Measurements from ENCODE around the gene BTNL2.

BTNL2 gene

DNA sequence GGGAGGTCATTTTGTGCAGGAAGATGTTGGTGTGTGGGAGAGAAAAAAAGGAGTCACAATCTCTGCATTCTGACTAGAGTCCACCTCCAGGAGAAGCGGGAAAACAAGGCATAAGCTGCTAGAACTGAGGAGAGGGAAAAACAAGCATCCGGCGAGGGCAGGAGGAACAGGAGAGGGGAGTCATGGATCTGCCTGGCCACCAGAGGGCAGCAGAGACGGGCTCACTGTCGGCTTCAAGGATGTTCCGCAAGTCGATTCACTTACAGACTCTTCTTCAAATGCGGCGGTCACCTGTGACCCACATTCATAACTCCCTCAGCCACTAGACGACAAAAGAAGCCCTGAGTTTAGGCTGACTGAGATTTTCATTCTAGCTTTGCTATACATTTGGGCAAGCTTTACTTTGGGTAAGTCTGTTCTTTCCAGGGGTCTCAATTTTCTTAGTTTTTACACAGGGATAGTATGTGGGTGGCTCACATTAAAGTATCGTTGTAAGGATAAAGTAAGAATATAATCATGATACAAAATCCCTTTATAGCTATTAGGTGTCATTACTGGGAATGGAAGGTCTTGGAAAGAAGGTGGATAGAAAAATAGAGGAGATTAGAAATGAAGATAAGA is 6.6 kb upstream of the BTNL2 start:
- DNase-seq, result peak; percentile 52

GRCh38 chr6:32411566-32412327 is 4.8 kb upstream of the BTNL2 start:
- DNase-seq, result no peak

- DNase-seq, result no peak
Measured at GRCh38 chr6:32410906-32411305, 3.9 kb upstream of the BTNL2 start.

GRCh38 chr6:32406197-32406596 is 784 bp downstream of the BTNL2 start:
- DNase-seq, result no peak

- DNase-seq, result no peak
Measured at GRCh38 chr6:32405656-32406055, 1.3 kb downstream of the BTNL2 start.

DNA sequence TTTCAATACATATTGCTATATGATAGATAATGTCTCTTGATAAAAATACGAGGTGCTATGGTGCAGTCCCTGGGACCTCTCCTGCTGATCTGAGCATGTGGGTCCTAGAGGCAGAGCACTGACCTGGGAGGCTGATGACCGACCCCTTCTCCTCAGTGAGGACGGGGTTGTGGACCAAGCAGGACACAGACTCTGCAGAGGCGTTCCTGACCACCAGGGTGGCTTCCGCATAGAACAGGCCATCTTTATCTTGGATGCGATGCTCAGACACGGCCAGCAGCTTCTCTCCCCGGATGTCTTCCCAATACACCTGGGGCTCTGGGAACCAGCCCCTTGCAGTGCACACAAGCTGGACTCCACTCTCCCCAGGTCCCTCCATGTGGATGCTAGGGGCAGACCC is 4.2 kb downstream of the BTNL2 start:
- no peak for DNase-seq

- DNase-seq, result no peak
Measured at GRCh38 chr6:32401284-32401963, 5.6 kb downstream of the BTNL2 start.

DNA sequence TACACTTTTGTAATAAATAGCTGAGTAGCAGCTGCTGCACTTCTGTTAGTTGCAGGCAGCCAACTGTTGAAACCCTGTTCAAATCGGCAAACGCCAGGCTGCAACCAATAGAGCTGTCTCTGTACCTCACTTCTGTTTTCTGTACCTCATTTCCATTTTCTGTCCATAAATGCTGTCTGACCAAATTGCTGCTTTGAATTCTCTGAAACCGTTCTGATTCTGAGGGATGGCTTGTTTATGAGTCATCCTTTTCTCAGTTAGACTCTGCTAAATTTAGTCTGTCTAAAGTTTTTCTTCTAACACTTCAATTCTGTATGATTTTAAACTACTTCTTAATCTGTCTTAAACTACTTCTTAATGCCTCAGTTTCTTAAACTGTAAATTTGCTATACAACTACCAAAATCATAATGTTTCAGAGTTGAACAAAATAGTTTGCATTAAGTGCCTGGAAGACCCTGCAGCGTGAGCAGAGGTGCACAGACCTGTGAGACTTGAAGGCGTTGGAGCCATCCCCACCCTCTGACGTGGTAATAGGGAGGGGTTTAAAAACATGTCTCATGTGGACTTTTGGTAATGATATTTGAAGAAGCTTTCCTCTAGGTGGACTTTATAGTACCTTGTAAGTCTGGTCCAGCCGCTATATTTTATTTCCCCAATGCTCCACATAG is 9.6 kb downstream of the BTNL2 start:
- no peak for DNase-seq

GRCh38 chr6:32396028-32396427 is 11.0 kb downstream of the BTNL2 start:
- DNase-seq, result no peak

GRCh38 chr6:32393665-32394420 is 13.1 kb downstream of the BTNL2 start:
- no peak for DNase-seq

DNA sequence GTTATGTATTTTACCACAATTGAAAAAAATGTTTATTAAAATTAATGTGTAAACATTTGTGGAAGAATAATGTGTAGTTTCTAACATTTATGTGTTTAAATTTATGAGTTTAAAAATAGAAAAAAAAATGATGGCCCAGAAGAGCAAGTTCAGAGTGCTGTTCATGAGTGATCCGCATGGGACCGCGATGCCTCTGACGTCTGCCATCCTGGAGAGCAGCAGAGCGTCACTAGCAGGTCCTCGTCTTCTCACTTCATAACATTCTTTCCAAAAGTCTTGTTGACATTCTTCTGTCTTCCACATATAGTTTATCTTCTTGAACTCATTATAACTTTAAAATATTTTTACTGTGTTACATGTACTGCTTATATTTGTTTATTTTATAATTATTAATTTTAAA is 15.5 kb downstream of the BTNL2 start:
- no peak for DNase-seq

GRCh38 chr6:32387589-32388340 is 19.2 kb downstream of the BTNL2 start:
- DNase-seq, result no peak

GRCh38 chr6:32386040-32386439 is 20.9 kb downstream of the BTNL2 start:
- no peak for DNase-seq

DNA sequence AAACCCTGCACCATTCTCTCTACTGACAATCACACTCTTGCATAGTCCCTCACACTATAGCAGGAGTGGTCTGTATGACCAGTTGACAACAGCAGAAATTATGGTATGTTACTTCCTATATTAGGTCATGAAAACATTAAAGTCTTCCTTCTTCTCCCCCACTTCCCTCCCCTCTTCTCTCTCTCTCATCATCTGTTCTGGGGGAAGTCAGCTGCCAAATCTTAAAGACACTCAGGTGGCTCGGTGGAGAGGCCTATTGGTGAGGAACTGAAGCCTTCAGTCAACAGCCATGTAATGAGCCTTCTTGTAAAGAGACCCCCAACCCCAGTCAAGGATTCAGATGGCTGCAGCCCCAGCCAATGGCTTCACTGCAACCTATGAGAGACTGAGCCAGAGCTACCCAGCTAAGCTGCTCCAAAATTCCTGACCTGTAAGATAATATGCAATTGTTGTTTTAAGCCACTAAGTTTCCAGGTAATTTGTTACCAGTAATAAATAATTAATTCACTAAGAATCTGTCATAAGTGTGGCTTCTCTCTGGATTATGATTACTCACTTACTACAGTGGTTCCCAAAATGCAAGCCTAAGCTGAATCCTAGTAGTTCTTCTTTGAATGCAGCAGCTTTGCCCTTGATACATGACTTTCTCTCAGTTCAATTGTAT is 24.1 kb downstream of the BTNL2 start:
- DNase-seq, result no peak

GRCh38 chr6:32379545-32379944 is 27.4 kb downstream of the BTNL2 start:
- no peak for DNase-seq

GRCh38 chr6:32375739-32376529 is 31.0 kb downstream of the BTNL2 start:
- no peak for DNase-seq

GRCh38 chr6:32371803-32372202 is 35.2 kb downstream of the BTNL2 start, which contains the start of gene TSBP1:
TSS of gene TSBP1 (minus strand) at chr6:32371903. CDS start at chr6:32371706, 197 bp downstream.
- no peak for DNase-seq

DNA sequence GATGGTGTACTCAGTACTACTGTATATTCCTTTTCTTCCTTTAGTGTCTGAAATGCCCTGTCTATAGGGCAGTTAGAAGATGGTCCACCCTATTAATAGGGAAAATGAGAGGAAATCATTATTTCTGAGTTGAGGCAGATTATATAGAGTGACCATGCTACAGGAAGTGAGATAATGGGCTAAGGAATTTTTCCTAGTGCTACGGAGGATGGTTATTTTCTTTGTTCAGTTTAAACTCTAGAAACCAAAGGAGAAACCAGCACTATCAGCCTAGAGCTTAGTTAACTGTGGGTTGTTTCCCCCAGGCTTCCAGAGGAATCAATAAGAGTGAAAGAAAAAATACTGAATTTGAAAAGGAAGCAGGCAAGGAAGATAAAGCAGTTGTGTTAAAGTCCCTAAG is 35.8 kb downstream of the BTNL2 start:
- DNase-seq, result no peak

- no peak for DNase-seq
Measured at GRCh38 chr6:32370505-32370904, 36.5 kb downstream of the BTNL2 start.

GRCh38 chr6:32369660-32370059 is 37.3 kb downstream of the BTNL2 start:
- no peak for DNase-seq

GRCh38 chr6:32367644-32368043 is 39.3 kb downstream of the BTNL2 start:
- DNase-seq, result no peak
